ENCODE data around the gene FGGY. TPM values are rescaled to one million over a fixed set of nuclear protein-coding genes. Genes with fewer than 3 reads are reported as not detected.

Gene FGGY
- total RNA-seq, 1 experiment from 2014 or later = 4.7 TPM

GRCh38 chr1:59631561-59632255, 334.8 kb downstream of the FGGY start:
- H4K20me1 ChIP-seq (ENCODE audit: insufficient read depth, low read depth, low read length) = no peaks in the 10 kb centered on the region
- H3K79me2 ChIP-seq (ENCODE audit: low read length) = no peaks in the 10 kb centered on the region
- no peak overlapping the region for H3K9ac ChIP-seq (ENCODE audit: low read length)
- H3K4me1 ChIP-seq (ENCODE audit: low read length) = no peaks in the 10 kb centered on the region
- no peaks in the 10 kb centered on the region for H3K36me3 ChIP-seq (ENCODE audit: insufficient read depth, low read length)
- H2AFZ ChIP-seq (ENCODE audit: low read length) = no peak overlapping the region
- DNase-seq = no peak
- no peak overlapping the region for H3K4me3 ChIP-seq (ENCODE audit: low read length)
- H3K27ac ChIP-seq (ENCODE audit: low read length) = no peak overlapping the region
- H3K9me3 ChIP-seq (ENCODE audit: low read length) = no peaks in the 10 kb centered on the region
- no peaks in the 10 kb centered on the region for H3K27me3 ChIP-seq (ENCODE audit: low read length)
- H3K4me2 ChIP-seq (ENCODE audit: low read depth, low read length, poor library complexity, severe bottlenecking) = no peak overlapping the region
- no peaks in the 10 kb centered on the region for H3K9me2 ChIP-seq (replicated peaks; ENCODE audit: insufficient read depth, low read length)

- no peaks in the 10 kb centered on the region for H3K9me2 ChIP-seq (replicated peaks; ENCODE audit: insufficient read depth, low read length)
- no peak overlapping the region for H3K4me2 ChIP-seq (ENCODE audit: low read depth, low read length, poor library complexity, severe bottlenecking)
- no peak overlapping the region for H3K9ac ChIP-seq (ENCODE audit: low read length)
- H3K27ac ChIP-seq (ENCODE audit: low read length) = no peak overlapping the region
- H3K9me3 ChIP-seq (ENCODE audit: low read length) = no peaks in the 10 kb centered on the region
- no peak overlapping the region for H3K4me3 ChIP-seq (ENCODE audit: low read length)
- no peaks in the 10 kb centered on the region for H4K20me1 ChIP-seq (ENCODE audit: insufficient read depth, low read depth, low read length)
- no peak overlapping the region for H2AFZ ChIP-seq (ENCODE audit: low read length)
- no peak for DNase-seq
- no peaks in the 10 kb centered on the region for H3K79me2 ChIP-seq (ENCODE audit: low read length)
- no peaks in the 10 kb centered on the region for H3K27me3 ChIP-seq (ENCODE audit: low read length)
- H3K4me1 ChIP-seq (ENCODE audit: low read length) = no peaks in the 10 kb centered on the region
- no peaks in the 10 kb centered on the region for H3K36me3 ChIP-seq (ENCODE audit: insufficient read depth, low read length)
Measured at GRCh38 chr1:59635097-59635496, 338.2 kb downstream of the FGGY start.

GRCh38 chr1:59638231-59638711, 341.4 kb downstream of the FGGY start:
- Histone ChIP-seq H3K27ac (ENCODE audit: low read length) (no peak overlapping the region), H3K36me3 (ENCODE audit: insufficient read depth, low read length) (no peaks in the 10 kb centered on the region), H3K27me3 (ENCODE audit: low read length) (no peaks in the 10 kb centered on the region), H3K9ac (ENCODE audit: low read length) (no peak overlapping the region), H3K4me3 (ENCODE audit: low read length) (no peak overlapping the region), H3K9me2 (replicated peaks; ENCODE audit: insufficient read depth, low read length) (no peaks in the 10 kb centered on the region), H3K9me3 (ENCODE audit: low read length) (no peaks in the 10 kb centered on the region), H3K4me2 (ENCODE audit: low read depth, low read length, poor library complexity, severe bottlenecking) (no peak overlapping the region), H2AFZ (ENCODE audit: low read length) (no peak overlapping the region), H3K79me2 (ENCODE audit: low read length) (no peaks in the 10 kb centered on the region), H4K20me1 (ENCODE audit: insufficient read depth, low read depth, low read length) (no peaks in the 10 kb centered on the region), H3K4me1 (ENCODE audit: low read length) (no peaks in the 10 kb centered on the region)
- DNase-seq = no peak

GRCh38 chr1:59639266-59639665, 342.4 kb downstream of the FGGY start:
- Histone ChIP-seq H2AFZ (ENCODE audit: low read length) (no peak overlapping the region), H3K79me2 (ENCODE audit: low read length) (no peaks in the 10 kb centered on the region), H3K9me3 (ENCODE audit: low read length) (no peaks in the 10 kb centered on the region), H3K9me2 (replicated peaks; ENCODE audit: insufficient read depth, low read length) (no peaks in the 10 kb centered on the region), H3K4me3 (ENCODE audit: low read length) (no peak overlapping the region), H3K9ac (ENCODE audit: low read length) (no peak overlapping the region), H3K4me2 (ENCODE audit: low read depth, low read length, poor library complexity, severe bottlenecking) (no peak overlapping the region), H3K27me3 (ENCODE audit: low read length) (no peaks in the 10 kb centered on the region), H3K4me1 (ENCODE audit: low read length) (no peaks in the 10 kb centered on the region), H3K27ac (ENCODE audit: low read length) (no peak overlapping the region), H3K36me3 (ENCODE audit: insufficient read depth, low read length) (no peaks in the 10 kb centered on the region), H4K20me1 (ENCODE audit: insufficient read depth, low read depth, low read length) (no peaks in the 10 kb centered on the region)
- no peak for DNase-seq

- H3K9ac ChIP-seq (ENCODE audit: low read length) = no peak overlapping the region
- H3K9me3 ChIP-seq (ENCODE audit: low read length) = no peaks in the 10 kb centered on the region
- no peaks in the 10 kb centered on the region for H3K27me3 ChIP-seq (ENCODE audit: low read length)
- no peaks in the 10 kb centered on the region for H3K4me1 ChIP-seq (ENCODE audit: low read length)
- no peaks in the 10 kb centered on the region for H3K79me2 ChIP-seq (ENCODE audit: low read length)
- no peak for DNase-seq
- no peak overlapping the region for H3K4me3 ChIP-seq (ENCODE audit: low read length)
- no peaks in the 10 kb centered on the region for H3K9me2 ChIP-seq (replicated peaks; ENCODE audit: insufficient read depth, low read length)
- H3K4me2 ChIP-seq (ENCODE audit: low read depth, low read length, poor library complexity, severe bottlenecking) = no peak overlapping the region
- H3K36me3 ChIP-seq (ENCODE audit: insufficient read depth, low read length) = no peaks in the 10 kb centered on the region
- H4K20me1 ChIP-seq (ENCODE audit: insufficient read depth, low read depth, low read length) = no peaks in the 10 kb centered on the region
- H3K27ac ChIP-seq (ENCODE audit: low read length) = no peak overlapping the region
- no peak overlapping the region for H2AFZ ChIP-seq (ENCODE audit: low read length)
Measured at GRCh38 chr1:59640851-59641250, 344.0 kb downstream of the FGGY start.

- Histone ChIP-seq H3K4me3 (ENCODE audit: low read length) (no peak overlapping the region), H3K9ac (ENCODE audit: low read length) (no peak overlapping the region), H3K9me3 (ENCODE audit: low read length) (no peaks in the 10 kb centered on the region), H3K27ac (ENCODE audit: low read length) (no peak overlapping the region), H3K9me2 (replicated peaks; ENCODE audit: insufficient read depth, low read length) (no peaks in the 10 kb centered on the region), H3K79me2 (ENCODE audit: low read length) (no peaks in the 10 kb centered on the region), H3K36me3 (ENCODE audit: insufficient read depth, low read length) (no peaks in the 10 kb centered on the region), H3K4me2 (ENCODE audit: low read depth, low read length, poor library complexity, severe bottlenecking) (no peak overlapping the region), H4K20me1 (ENCODE audit: insufficient read depth, low read depth, low read length) (no peaks in the 10 kb centered on the region), H2AFZ (ENCODE audit: low read length) (no peak overlapping the region), H3K27me3 (ENCODE audit: low read length) (no peaks in the 10 kb centered on the region), H3K4me1 (ENCODE audit: low read length) (no peaks in the 10 kb centered on the region)
- DNase-seq = no peak
Measured at GRCh38 chr1:59641836-59642235, 344.9 kb downstream of the FGGY start.

- Histone ChIP-seq H4K20me1 (ENCODE audit: insufficient read depth, low read depth, low read length) (no peaks in the 10 kb centered on the region), H3K9ac (ENCODE audit: low read length) (no peak overlapping the region), H3K9me2 (replicated peaks; ENCODE audit: insufficient read depth, low read length) (no peaks in the 10 kb centered on the region), H3K27me3 (ENCODE audit: low read length) (no peaks in the 10 kb centered on the region), H3K9me3 (ENCODE audit: low read length) (no peaks in the 10 kb centered on the region), H3K27ac (ENCODE audit: low read length) (no peak overlapping the region), H3K4me3 (ENCODE audit: low read length) (no peak overlapping the region), H3K36me3 (ENCODE audit: insufficient read depth, low read length) (no peaks in the 10 kb centered on the region), H3K79me2 (ENCODE audit: low read length) (no peaks in the 10 kb centered on the region), H3K4me1 (ENCODE audit: low read length) (no peaks in the 10 kb centered on the region), H2AFZ (ENCODE audit: low read length) (no peak overlapping the region), H3K4me2 (ENCODE audit: low read depth, low read length, poor library complexity, severe bottlenecking) (no peak overlapping the region)
- DNase-seq = no peak
Measured at GRCh38 chr1:59643526-59643925, 346.6 kb downstream of the FGGY start.

- no peaks in the 10 kb centered on the region for H3K36me3 ChIP-seq (ENCODE audit: insufficient read depth, low read length)
- no peak overlapping the region for H3K4me3 ChIP-seq (ENCODE audit: low read length)
- H3K79me2 ChIP-seq (ENCODE audit: low read length) = no peaks in the 10 kb centered on the region
- no peaks in the 10 kb centered on the region for H3K9me2 ChIP-seq (replicated peaks; ENCODE audit: insufficient read depth, low read length)
- no peak overlapping the region for H3K4me2 ChIP-seq (ENCODE audit: low read depth, low read length, poor library complexity, severe bottlenecking)
- H3K27me3 ChIP-seq (ENCODE audit: low read length) = no peaks in the 10 kb centered on the region
- H3K9ac ChIP-seq (ENCODE audit: low read length) = no peak overlapping the region
- H3K4me1 ChIP-seq (ENCODE audit: low read length) = no peaks in the 10 kb centered on the region
- DNase-seq = no peak
- no peaks in the 10 kb centered on the region for H3K9me3 ChIP-seq (ENCODE audit: low read length)
- H3K27ac ChIP-seq (ENCODE audit: low read length) = no peak overlapping the region
- H4K20me1 ChIP-seq (ENCODE audit: insufficient read depth, low read depth, low read length) = no peaks in the 10 kb centered on the region
- H2AFZ ChIP-seq (ENCODE audit: low read length) = no peak overlapping the region
Measured at GRCh38 chr1:59645893-59646292, 349.0 kb downstream of the FGGY start.
